HK-2 (cell line): ENCODE data around the gene ZNF200.
"Not testable (repeated sequence)": the region's sequence is repeated elsewhere in the genome, so short reads cannot be mapped to it uniquely, and the experiment has no call there.

ENCODE experiments used
- DNase-seq: peaks from one replicate; pipeline ENCODE4 v3.0.0-alpha.2; 2018; ENCODE audit not compliant: unreplicated experiment

Gene ZNF200

DNA sequence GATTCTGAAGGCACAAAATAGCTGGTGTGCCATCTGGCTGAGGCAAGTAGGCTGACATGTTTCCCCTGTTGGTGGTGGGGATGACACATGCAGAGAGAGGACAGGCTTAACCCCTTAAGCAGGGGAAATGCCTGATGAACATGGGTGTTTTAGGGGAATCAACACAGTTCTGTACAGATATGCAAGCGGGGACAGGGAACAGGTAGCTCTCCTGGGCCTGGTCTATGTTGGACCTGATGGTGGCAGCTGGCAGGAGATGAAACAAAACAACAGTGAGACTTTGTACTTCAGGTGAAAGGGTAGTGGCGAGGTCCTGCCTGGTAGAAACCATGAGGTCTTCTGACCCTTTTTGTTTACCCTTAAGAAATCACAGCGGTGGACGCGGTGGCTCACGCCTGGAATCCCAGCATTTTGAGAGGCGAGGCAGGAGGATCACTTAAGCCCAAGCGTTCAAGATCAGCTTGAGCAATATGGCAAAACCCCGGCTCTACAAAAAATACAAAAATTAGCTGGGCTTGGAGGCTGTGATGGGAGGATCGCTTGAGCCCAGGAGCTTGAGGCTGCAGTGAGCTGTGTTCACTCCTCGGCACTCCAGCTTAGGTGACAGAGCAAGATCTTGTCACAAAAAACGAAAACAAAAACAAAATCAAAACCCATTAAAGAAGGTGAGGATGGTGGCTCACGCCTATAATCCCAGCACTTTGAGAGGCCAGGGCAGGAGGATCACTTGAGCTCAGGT lies 36.5 kb downstream of the ZNF200 start:
- DNase-seq: no peak

DNA sequence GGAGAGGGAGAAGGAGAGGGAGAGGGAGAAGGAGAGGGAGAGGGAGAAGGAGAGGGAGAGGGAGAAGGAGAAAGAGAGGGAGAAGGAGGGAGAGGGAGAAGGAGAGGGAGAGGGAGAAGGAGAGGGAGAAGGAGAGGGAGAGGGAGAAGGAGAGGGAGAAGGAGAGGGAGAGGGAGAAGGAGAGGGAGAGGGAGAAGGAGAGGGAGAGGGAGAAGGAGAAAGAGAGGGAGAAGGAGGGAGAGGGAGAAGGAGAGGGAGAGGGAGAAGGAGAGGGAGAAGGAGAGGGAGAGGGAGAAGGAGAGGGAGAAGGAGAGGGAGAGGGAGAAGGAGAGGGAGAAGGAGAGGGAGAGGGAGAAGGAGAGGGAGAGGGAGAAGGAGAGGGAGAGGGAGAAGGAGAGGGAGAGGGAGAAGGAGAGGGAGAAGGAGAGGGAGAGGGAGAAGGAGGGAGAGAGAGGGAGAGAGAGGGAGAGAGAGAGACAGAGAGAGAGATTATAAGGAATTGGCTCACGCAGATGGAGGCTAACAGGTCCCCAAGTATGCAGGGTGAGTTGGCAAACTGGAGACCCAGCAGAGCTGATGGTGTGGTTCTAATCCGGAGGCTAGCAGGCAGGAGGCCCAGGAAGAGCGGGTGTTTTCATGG lies 37.1 kb downstream of the ZNF200 start:
- not testable (repeated sequence) for DNase-seq

DNA sequence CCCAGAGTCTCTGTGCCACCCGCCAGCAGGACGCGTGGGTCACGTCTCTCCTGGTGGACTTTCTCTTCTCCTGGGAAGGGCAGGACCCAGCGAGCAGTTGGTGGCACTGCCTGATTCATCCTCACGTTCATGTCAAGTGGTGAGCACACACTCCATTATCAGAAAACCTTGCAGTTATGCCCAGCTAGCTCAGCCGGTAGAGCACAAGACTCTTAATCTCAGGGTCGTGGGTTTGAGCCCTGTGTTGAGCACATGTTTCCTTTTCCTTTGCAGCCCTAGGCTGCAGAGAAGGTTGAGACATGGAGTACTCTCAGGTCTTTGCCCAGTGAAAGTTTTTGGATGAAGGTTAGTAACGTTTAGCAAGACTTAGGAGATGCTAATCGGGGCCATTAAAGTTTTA lies 39.0 kb downstream of the ZNF200 start:
- DNase-seq: no peak

DNA sequence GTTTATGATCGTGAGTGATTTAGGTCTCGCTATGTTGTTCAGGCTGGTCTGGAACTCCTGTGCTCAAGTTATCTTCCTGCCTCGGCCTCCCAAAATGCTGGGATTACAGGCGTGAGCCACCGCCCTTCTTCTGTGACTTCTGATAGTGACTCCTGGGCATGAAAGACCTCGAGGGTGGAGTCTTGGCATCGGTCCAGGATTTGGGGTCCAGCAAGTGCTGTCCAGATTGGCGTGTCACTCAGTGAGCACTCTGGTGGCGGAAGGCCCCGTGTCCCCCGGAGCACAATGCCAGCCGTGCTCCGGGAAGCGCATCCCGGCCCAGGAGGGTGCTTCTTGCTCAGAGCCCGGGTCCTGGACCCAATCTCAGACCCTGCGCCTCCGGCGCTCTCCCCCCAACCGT lies 40.2 kb downstream of the ZNF200 start:
- DNase-seq: no peak

DNA sequence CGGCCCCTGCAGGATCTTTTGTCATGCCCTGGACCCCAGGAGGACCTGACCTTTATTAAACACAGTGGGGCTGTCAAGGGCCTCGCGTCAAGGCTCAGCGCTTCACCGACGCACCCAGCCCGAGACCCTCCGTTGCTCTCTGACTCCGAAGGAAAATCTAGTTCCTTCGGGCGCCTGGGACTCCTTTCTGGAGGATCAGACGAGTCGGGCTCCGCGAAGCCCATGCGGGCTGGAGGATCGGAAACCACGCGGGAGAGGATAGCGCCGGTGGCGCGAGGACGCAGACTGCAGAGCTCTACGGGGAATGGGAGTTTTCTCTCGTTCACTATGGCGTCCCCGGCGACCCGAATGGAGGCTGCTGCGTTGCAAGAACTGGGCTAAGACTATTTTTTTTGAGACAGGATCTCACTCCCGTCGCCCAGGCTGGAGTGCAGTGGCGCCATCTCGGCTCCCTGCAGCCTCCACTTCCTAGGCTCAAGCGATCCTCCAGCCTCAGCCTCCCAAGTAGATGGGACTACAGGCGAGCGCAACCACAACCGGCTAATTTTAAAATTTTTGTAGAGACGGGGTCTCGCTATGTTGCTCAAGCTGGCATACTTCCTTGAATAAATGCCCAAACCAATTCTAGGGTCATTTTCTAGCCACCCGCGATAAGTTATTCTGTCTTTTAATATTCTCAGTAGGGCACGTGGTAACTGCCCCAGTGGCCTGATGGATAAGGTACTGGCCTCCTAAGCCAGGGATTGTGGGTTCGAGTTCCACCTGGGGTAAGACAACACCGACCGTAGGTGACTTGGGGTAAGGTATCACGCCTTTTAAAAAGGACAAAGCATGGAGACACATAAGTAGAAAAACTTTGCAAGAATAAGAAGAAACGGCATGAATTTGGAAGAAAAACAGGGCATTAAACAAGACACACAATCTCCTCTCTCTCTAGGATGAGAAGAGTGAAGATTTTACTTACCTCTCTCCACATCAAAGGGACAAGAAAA lies 41.4 kb downstream of the ZNF200 start:
- DNase-seq: no peak

DNA sequence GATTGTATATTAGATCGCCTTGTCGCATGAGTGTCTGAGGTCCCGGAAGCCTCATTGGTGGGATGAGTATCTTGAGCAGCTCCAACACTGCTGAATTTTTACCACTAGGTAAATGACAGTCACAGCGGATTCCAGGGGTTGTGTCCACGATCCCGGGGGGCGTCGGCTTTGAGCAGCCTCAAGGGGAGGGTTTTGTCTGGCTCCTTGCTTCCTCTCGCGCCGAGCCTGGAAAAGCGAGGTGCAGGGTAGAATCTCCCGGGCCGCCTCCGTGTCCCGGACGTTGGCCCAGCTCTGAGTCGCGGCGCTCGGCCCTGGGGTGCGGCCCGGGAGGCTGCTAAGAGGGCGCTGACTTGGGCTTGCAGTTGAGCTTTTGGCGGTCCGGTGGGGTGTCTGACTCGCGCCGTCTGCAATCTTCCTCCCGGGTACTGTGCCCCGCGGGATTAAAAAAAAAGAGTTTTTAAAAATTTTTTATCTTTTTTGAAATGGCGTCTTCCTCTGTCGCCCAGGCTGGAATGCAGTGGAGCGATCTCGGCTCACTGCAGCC lies 42.4 kb downstream of the ZNF200 start:
- no peak for DNase-seq

DNA sequence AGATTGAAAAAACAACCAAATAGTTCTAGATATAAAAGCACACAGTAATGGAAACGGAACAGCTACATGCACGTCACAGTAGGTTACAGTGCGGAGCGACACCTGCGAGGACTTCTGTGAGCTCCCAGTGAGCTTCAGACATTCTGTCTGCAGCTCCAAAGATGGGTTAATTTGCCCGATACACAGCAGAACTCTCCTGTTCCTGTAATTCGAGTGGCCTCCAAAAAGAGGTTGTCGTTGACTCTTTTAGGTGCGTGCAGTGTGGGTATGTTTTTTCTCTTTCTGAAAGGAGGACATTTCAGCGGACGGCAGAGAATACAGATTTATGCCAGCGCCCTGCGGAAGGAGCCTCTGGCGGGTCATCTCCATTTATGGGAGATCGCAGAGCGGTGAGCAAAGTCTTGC lies 44.0 kb downstream of the ZNF200 start:
- DNase-seq: no peak

DNA sequence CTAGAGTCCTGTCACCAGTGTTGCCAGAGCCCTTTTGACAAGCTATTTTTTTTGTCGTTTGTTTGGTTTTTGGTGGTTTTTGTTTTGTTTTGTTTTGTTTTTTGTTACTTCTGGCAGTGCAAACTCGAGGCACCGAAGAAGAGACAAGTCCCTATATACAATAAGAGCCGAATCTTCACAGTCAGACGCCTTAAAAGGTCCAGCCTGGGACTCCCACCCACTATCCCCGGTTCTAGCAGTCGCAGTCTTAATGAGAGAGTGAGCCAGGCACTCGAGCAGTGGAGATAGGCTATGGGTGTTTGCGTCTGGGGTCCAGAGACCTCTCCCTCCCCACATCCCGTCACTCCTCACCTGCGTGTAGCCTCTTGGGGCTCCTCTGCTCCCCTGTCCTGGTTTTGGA lies 45.1 kb downstream of the ZNF200 start:
- no peak for DNase-seq

DNA sequence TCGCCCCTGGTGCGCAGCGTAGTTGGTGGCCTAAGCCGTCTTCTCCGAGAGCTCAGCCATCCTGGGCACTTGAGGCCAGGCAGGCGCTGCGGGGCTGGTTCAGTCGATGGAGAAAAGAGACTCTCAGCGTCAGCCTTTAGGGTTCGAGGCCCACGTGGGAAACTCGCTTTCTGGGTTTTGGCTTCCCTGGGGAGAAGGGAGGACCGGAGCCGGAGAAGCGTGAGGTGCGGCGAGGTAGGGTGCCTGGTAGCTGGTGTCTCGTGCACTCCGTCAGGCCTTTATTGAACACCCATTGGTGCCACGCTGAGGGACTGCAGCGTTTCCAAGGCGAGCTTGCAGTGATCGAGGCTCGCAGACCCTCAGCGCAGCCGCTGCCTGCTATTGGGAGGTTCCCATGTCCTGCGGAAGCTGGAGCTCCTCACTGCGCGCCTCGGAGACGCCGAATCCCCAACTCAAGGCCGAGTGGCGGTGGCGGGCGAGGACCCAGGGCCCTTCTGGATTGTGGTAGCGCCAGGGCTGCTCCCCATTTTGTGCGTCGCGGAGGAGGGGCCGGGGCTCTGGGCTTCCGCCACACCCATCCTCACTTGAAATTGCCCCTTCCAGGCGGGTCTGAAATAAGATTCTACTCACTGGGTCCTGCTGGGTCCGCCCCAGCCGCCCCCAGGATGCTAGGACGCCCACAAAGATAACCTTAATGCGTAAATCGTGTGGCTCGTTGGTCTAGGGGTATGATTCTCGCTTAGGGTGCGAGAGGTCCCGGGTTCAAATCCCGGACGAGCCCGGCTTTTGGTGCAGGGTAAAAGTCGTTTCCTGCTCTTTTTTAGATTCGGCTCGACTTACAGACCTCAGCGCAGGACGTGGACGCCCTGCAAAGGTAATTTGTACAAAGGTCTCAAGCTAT lies 45.8 kb downstream of the ZNF200 start:
- DNase-seq: peak; percentile 78

DNA sequence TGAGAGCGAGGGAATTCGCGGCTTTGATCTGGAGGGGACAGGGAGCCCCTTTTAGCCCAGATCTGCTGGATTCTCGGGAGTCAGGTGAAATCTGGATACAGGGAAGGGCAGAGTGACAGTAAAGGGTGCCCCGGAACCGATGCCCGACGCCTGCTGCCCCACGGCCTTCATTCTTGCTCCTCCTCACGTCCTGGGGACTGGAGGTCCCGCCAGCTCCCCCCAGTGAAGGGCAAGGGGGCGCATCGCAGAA lies 46.4 kb downstream of the ZNF200 start:
- no peak for DNase-seq

DNA sequence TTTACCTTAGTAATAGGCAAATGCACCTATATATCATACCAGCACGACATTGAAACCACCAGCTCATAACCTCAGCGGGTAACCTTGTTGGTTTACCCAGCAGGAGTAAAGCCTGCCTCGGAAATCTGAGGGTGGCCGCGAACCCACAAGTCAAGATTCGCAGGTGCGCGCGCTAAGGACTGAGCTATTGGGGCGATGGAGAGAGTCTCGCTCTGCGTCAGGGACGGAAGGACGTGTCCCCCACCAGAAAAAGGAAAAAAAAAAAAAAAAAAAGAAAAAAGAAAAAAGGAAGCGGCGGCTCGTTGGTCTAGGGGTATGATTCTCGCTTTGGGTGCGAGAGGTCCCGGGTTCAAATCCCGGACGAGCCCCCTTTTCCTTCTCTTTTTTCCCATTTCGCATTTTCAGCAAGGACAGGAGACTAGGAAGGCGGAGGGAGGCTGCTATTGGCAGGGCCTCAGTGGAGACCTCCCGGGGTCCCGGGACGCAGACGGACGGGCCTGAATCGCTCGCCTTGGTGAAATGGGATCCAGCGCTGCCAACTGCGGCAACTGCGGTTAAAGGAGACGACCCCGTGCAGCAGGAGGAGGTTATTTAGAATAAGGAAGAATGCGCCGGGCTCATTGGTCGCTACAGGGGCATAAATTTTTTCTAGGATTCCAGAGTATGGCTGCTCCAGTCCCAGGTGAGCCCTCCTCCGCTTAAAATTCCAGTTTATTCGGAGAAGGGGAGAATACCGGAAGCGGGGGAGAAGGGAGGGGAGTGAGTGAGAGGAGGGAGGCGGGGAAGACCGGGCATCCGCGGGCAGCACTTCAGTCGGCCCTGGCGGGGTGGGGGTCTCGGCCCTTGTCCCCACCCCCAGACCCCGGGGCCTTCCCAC lies 46.9 kb downstream of the ZNF200 start, which contains the start of gene OR1F1:
OR1F1 (plus strand) TSS at position 407 of the 877 bp plus-strand sequence.
- peak; percentile 46 for DNase-seq

DNA sequence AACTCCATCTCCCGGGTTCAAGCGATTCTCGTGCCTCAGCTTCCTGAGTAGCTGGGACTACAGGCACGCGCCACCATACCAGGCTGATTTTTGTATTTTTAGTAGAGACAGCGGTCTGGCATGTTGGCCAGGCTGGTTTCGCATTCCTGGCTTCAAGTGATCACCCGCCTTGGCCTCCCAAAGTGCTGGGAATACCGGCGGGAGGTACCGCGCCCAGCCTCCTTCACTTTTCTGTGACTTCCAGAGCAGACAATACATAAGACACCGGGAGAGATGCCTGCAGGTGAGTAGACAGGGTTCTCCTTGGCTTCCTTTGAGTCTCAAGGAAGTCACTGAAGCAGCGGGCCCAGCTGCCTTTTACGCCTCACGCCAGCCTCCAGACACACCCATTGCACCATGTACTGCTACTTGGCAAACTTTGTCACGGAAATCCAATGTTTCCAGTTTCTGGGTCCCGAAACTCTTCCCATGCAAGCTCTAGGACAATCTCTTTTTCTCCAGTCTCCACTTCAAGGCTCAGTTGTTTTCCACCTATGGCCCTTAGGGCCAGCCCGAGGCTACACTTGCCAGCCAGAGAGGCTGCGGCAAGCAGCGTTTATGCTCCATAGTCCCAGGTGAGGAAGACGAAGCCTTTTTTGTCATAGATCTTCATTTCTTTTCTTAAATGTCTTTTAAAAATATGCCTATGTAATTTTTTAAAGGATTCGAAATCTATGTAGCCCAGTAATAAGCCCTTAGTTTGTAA lies 47.8 kb downstream of the ZNF200 start:
- DNase-seq: no peak

DNA sequence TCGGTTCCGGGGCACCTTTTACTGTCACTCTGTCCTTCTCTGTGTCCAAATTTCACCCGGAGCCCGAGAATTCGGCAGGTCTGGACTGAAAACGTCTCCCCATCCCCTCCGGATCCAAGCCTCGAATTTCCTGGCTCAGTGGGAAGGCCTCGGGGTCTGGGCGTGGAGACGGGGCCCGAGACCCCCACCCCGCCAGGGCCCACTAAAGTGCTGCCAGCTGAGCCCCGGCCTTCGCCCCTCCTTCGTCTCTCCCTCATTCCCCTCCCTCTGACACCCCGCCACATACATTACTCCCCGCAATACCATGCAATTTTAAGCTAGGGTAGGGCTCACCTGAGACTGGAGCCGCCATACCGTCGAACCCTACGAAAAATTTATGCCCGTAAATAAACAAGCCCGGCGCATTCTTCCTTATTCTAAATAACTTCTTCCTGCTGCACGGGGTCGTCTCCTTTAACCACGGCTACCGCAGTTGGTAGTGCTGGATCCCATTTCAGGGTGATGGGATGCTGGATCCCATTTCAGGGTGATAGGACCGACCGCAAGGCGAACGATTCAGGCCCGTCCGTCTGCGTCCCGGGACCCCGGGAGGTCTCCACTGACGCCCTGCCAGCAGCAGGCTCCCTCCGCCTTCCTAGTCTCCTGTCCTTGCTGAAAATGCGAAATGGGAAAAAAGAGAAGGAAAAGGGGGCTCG lies 51.4 kb downstream of the ZNF200 start:
- DNase-seq: peak; percentile 22

DNA sequence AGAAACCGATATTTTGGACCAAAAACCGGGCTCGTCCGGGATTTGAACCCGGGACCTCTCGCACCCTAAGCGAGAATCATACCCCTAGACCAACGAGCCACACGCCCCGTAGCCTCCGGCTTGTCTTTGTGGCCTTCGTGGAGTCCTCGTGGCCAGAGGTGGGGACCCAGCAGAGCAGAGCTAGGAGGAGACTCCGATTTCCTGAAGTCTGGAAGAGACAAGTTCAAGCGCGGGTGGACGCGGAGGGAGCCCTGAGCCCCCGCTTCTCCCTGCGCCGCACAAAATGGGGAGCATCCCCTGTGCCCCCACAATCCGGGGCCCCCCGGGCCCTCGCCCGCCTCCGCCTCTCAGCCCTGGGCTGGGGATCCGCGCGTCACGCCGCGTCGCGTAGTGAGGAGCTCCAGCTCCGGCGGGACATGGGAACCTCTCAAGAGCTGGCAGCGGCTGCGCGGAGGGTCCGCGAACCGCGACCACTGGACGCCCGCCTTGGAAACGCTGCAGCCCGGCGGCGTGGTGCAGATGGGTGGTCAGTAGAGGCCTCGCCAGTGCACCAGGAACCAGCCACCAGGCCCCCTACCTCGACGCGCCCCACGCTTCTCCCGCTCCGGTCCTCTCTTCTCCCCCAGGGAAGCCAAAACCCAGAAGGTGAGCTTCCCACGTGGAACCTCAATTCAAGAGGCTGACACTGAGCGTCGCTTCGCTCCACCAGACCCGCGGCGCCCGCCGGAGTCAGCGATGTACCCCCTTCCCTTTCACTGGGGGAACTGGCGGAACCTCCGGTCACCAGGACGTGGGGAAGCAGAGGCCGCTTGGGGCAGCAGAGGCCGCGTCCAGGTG lies 52.1 kb downstream of the ZNF200 start:
- peak; percentile 86 for DNase-seq

DNA sequence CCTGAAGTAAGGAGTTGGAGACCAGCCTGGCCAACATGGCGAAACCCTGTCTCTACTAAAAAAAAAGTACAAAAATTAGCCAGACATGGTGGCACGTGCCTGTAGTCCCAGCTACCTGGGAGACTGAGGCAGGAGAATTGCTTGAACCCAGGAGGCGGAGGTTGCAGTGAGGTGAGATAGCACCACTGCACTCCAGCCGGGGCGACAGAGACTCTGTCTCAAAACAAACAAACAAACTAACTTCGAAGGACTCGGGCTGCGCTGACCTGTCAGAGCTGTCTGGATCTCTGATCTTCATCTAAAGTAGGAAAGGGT lies 52.7 kb downstream of the ZNF200 start:
- not testable (repeated sequence) for DNase-seq

DNA sequence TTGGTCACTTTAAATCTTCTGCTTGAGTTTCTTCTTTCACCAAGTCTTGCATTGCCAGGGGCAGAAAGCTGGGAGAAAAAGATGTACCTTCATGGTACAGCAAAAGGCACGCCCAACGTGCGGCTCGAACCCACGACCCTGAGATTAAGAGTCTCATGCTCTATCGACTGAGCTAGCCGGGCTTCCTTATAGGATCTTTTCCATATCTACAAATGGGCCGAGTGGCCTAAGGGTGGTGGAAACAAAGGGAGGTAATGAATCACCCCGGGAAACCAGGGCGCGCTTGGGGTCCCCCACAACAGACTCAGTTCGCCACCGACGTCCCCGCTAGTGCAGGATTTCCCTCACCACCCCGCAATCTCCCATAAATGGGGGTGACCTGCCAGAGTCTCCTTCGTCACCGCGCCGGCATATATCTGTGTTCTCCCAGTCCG lies 54.5 kb downstream of the ZNF200 start:
- no peak for DNase-seq

DNA sequence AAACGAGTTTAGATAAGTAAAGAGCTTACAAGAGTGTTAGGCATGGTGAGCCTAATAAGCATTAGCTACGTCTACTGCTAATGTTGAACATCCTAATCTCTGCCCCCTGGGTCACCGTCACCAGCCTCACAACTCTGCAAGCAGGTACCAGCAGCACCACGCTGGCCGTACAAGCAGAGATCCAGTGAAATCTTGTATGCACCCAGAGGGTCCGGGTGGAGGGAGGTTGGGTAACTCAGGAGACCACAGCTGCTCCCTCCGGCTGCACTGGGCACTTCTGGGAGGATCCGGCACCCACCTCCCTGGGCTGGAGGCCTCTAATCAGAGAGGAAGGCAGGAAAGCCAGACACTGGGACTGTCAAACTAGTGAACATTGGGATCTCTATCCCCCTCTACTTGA lies 55.3 kb downstream of the ZNF200 start:
- DNase-seq: no peak
